Ascending aorta (tissue), 2 donors: ENCODE measurements around the gene PALM. TPM values are rescaled to one million over a fixed set of nuclear protein-coding genes. Genes with fewer than 3 reads are reported as not detected.

Experiments
- DNase-seq, 2 donors: peaks; one replicate each; pipeline ENCODE4 v3.0.0-alpha.2; 2019; ENCODE audit warnings: low spot score in 2 of 2
- H3K27ac ChIP-seq, 2 donors: fragments of 200-600 bp; sonication (generic); one replicate each; pipeline ENCODE4 v1.5.1; 2016 to 2017; ENCODE audit warnings: mild to moderate bottlenecking in 1 of 2
- H3K27me3 ChIP-seq: fragments of 200-600 bp; sonication (generic); one replicate; pipeline ENCODE4 v1.5.1; 2017
- H3K36me3 ChIP-seq, 2 donors: fragments of 200-600 bp; sonication (generic); one replicate each; pipeline ENCODE4 v1.5.1; 2016
- H3K4me1 ChIP-seq, 2 donors: fragments of 200-600 bp; sonication (generic); one replicate each; pipeline ENCODE4 v1.5.1; 2016 to 2017; ENCODE audit warnings: mild to moderate bottlenecking in 1 of 2
- H3K4me3 ChIP-seq, 2 donors: fragments of 200-600 bp; sonication (generic); one replicate each; pipeline ENCODE4 v1.5.1; 2016 to 2017; ENCODE audit warnings: mild to moderate bottlenecking in 1 of 2
- H3K9me3 ChIP-seq, 2 donors: fragments of 200-600 bp; sonication (generic); one replicate each; pipeline ENCODE4 v1.5.1; 2016
- CTCF ChIP-seq, 3 experiments: fragments of 200-600 bp in 2 of 3; fragments of 450-650 bp in 1 of 3; sonication (generic) in 2 of 3; IDR thresholded peaks; one replicate each; pipeline ENCODE4 v1.5.1; 2016 to 2019; ENCODE audit warnings: antibody characterized with exemption in 3 of 3, mild to moderate bottlenecking in 1 of 3, moderate library complexity in 1 of 3
- intact Hi-C: fragments of 100-400 bp; cut with DNase I; formaldehyde crosslinking; loops from one replicate; pipeline ENCODE4 v1.15.1; 2023
- total RNA-seq: library from RNA; depleted of rRNA; stranded (reverse); fragments of >200 nt; gene quantifications from one replicate; pipeline ENCODE4 v1.1.0, GENCODE V29; 2016

Gene PALM
- total RNA-seq, 1 donor from 2014 or later, result 107 TPM

- Histone ChIP-seq H3K4me1 (peaks cover 7 to 11% of the 10 kb centered on the region in 2 donors), H3K9me3 (no peaks in the 10 kb centered on the region), H3K36me3 (no peaks in the 10 kb centered on the region), H3K27ac (peak overlapping the region in 1 of 2 donors; percentile 6), H3K27me3 (no peaks in the 10 kb centered on the region), H3K4me3 (no peak overlapping the region)
- intact Hi-C loops, result no loop called here
- no peak for DNase-seq
- TF ChIP-seq CTCF (IDR thresholded peaks at IDR 0.05), result no peak
Observed at GRCh38 chr19:791567-792305, 83.0 kb downstream of the PALM start.

GRCh38 chr19:792306-792885, 83.7 kb downstream of the PALM start:
- intact Hi-C loops, result no loop called here
- Histone ChIP-seq H3K36me3 (no peaks in the 10 kb centered on the region), H3K9me3 (no peaks in the 10 kb centered on the region), H3K27ac (no peak overlapping the region), H3K4me3 (no peak overlapping the region), H3K4me1 (peaks cover 7 to 11% of the 10 kb centered on the region in 2 donors), H3K27me3 (no peaks in the 10 kb centered on the region)
- TF ChIP-seq CTCF (IDR thresholded peaks at IDR 0.05), result no peak
- DNase-seq, result no peak

GRCh38 chr19:793806-794205, 85.1 kb downstream of the PALM start:
- no peaks in the 10 kb centered on the region for H3K9me3 ChIP-seq
- H3K36me3 ChIP-seq, result no peaks in the 10 kb centered on the region
- intact Hi-C loops, result no loop called here
- no peak for DNase-seq
- H3K4me3 ChIP-seq, result no peak overlapping the region
- no peak overlapping the region for H3K27ac ChIP-seq
- H3K4me1 ChIP-seq, result peaks cover 7 to 15% of the 10 kb centered on the region in 2 donors
- TF ChIP-seq CTCF (IDR thresholded peaks at IDR 0.05), result no peak
- H3K27me3 ChIP-seq, result no peaks in the 10 kb centered on the region

GRCh38 chr19:795073-795611, 86.4 kb downstream of the PALM start:
- Histone ChIP-seq H3K27ac (peak overlapping the region in 1 of 2 donors; percentile 32), H3K4me1 (peaks cover 19 to 29% of the 10 kb centered on the region in 2 donors), H3K27me3 (no peaks in the 10 kb centered on the region), H3K4me3 (peak overlapping the region in 1 of 2 donors; percentile 83), H3K9me3 (no peaks in the 10 kb centered on the region), H3K36me3 (no peaks in the 10 kb centered on the region)
- intact Hi-C loops, result loop anchor here (5.0 kb wide), 2 partner anchors 117 to 223 kb away; partner anchors contain the start of genes BSG and R3HDM4
- DNase-seq, result no peak
- no peak for TF ChIP-seq CTCF (IDR thresholded peaks at IDR 0.05)

- peaks cover 0 to 5% of the 10 kb centered on the region in 2 donors for H3K36me3 ChIP-seq
- intact Hi-C loops, result loop anchor here (2.0 to 5.0 kb wide), 4 partner anchors 116 to 265 kb away; partner anchors contain the start of genes BSG, CDC34, FSTL3 and R3HDM4
- no peak for DNase-seq
- H3K4me3 ChIP-seq, result peak overlapping the region; percentile 68 to 83
- H3K4me1 ChIP-seq, result peaks cover 27 to 37% of the 10 kb centered on the region in 2 donors
- TF ChIP-seq CTCF (IDR thresholded peaks at IDR 0.05), result no peak
- no peaks in the 10 kb centered on the region for H3K27me3 ChIP-seq
- no peaks in the 10 kb centered on the region for H3K9me3 ChIP-seq
- peak overlapping the region in 1 of 2 donors; percentile 80 for H3K27ac ChIP-seq
Observed at GRCh38 chr19:795691-796581, 87.2 kb downstream of the PALM start.
